ENCODE results near the gene APBA2. TPM values are rescaled to one million over a fixed set of nuclear protein-coding genes. Genes with fewer than 3 reads are reported as not detected.

APBA2 gene
- total RNA-seq, 2 experiments from 2014 or later, result 12.8 to 17.5 TPM

DNA sequence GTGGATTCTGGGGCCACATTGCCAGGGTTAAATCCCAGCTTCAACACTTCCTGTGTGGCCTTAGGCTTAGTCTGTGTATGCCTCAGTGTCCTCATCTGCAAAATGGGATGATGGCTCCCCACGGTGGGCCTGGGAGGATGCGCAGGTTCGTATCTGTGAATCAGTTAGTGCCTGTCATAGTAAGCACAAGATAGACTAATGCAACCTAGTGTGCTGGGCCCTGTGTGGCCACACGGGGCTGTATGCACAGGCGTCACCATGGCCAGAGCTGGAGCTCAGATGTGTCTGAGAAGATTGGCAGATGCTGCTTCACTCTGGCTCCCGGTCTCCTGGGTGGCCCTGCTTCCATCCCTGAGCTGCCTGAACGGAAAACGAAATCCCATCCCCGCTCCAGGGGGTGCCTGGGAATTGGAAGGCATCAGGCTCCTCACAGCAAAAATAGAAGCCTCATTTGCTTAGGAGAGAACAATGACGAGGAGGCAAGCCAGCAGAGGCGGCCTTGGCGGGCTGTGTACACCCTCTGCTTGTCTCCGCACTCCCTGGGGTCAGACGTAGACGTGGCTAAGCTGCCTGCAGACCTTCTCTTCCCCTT, 103.6 kb downstream of the APBA2 start:
- peaks cover 7% of the 10 kb centered on the region for H3K36me3 Mint-ChIP-seq (ENCODE audit: low read depth)
- H3K9me3 Mint-ChIP-seq (ENCODE audit: low read depth), result peaks cover 6% of the 10 kb centered on the region
- ChIA-PET POLR2A (no interaction called here), CTCF (interaction anchor here (0.6 to 2.1 kb wide), 10 partner anchors 10 to 116 kb away, joined by 3 to 10 read pairs (median 4); no protein-coding TSS in a partner anchor)
- intact Hi-C loops (cut with DNase I, micrococcal nuclease), result loop anchor here in 1 of 2 experiments (10.0 kb wide), 1 partner anchor 275 kb away; the partner anchor contains the start of gene NSMCE3
- no peak overlapping the region for H3K27ac Mint-ChIP-seq
- H3K27me3 Mint-ChIP-seq, result no peaks in the 10 kb centered on the region
- peak; percentile 66 for DNase-seq
- H3K4me3 Mint-ChIP-seq, result no peak overlapping the region
- peaks cover 62% of the 10 kb centered on the region for H3K4me1 Mint-ChIP-seq
- peak; percentile 65 for ATAC-seq

DNA sequence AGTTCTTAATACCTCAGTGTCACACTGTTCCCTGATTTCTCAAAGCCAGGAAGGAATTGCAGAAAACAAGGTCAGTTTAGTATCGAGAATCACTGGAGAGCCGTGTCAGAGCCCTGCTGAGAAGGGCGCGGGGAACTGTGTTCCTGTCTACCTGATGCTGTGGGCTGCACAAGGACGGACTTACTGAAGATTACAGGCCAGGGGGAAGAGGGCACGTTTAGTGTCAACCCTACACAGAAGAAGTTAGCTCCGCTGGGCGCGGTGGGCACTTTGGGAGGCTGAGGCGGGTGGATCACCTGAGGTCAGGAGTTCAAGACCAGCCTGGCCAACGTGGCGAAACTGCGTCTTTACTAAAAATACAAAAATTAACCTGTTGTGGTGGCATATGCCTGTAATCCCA, 104.1 kb downstream of the APBA2 start:
- POLR2A ChIA-PET, result interaction anchor here (0.6 kb wide), 1 partner anchor 279 kb away, joined by 3 read pairs; no protein-coding TSS in a partner anchor
- Mint-ChIP-seq H3K27me3 (no peaks in the 10 kb centered on the region), H3K4me1 (peaks cover 62% of the 10 kb centered on the region), H3K36me3 (ENCODE audit: low read depth) (peaks cover 7% of the 10 kb centered on the region), H3K9me3 (ENCODE audit: low read depth) (peaks cover 6% of the 10 kb centered on the region), H3K4me3 (no peak overlapping the region), H3K27ac (no peak overlapping the region)
- DNase-seq, result no peak
- CTCF ChIA-PET, result interaction anchor here (0.6 to 2.1 kb wide), 7 partner anchors 11 to 100 kb away, joined by 3 to 10 read pairs (median 5); no protein-coding TSS in a partner anchor
- no peak for ATAC-seq
- intact Hi-C loops (cut with DNase I, micrococcal nuclease), result loop anchor here in 1 of 2 experiments (5.0 to 10.0 kb wide), 2 partner anchors 97 to 275 kb away; partner anchors contain the start of gene NSMCE3

DNA sequence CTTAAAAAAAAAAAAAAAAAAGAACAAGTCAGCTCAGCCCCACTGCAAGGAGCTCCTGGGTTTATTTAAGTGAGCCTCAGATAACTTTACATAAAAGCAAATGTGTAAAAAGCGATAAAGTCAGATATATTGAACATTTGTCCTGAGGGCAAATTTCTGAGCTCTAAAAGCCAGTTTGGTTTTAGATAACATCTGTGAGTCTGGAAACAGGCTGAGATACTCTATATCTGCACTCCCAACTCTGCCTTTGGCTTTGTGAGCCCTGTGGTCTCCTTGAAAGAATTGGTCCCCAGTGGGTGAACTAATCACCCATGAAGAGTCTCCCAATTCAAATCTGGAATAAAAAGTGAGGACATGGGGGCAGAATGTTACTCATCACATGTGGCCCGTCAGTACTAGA, 104.6 kb downstream of the APBA2 start:
- intact Hi-C loops (cut with DNase I, micrococcal nuclease), result loop anchor here in 1 of 2 experiments (5.0 kb wide), 1 partner anchor 97 kb away; no protein-coding TSS in a partner anchor
- H3K4me3 Mint-ChIP-seq, result no peak overlapping the region
- ChIA-PET CTCF (interaction anchor here (0.8 to 2.1 kb wide), 8 partner anchors 11 to 99 kb away, joined by 3 to 10 read pairs (median 5); no protein-coding TSS in a partner anchor), POLR2A (interaction anchor here (0.6 kb wide), 1 partner anchor 279 kb away, joined by 3 read pairs; no protein-coding TSS in a partner anchor)
- H3K27me3 Mint-ChIP-seq, result no peaks in the 10 kb centered on the region
- H3K27ac Mint-ChIP-seq, result no peak overlapping the region
- H3K36me3 Mint-ChIP-seq (ENCODE audit: low read depth), result peaks cover 7% of the 10 kb centered on the region
- H3K4me1 Mint-ChIP-seq, result peaks cover 62% of the 10 kb centered on the region
- ATAC-seq (no peak), DNase-seq (no peak)
- H3K9me3 Mint-ChIP-seq (ENCODE audit: low read depth), result peaks cover 6% of the 10 kb centered on the region

DNA sequence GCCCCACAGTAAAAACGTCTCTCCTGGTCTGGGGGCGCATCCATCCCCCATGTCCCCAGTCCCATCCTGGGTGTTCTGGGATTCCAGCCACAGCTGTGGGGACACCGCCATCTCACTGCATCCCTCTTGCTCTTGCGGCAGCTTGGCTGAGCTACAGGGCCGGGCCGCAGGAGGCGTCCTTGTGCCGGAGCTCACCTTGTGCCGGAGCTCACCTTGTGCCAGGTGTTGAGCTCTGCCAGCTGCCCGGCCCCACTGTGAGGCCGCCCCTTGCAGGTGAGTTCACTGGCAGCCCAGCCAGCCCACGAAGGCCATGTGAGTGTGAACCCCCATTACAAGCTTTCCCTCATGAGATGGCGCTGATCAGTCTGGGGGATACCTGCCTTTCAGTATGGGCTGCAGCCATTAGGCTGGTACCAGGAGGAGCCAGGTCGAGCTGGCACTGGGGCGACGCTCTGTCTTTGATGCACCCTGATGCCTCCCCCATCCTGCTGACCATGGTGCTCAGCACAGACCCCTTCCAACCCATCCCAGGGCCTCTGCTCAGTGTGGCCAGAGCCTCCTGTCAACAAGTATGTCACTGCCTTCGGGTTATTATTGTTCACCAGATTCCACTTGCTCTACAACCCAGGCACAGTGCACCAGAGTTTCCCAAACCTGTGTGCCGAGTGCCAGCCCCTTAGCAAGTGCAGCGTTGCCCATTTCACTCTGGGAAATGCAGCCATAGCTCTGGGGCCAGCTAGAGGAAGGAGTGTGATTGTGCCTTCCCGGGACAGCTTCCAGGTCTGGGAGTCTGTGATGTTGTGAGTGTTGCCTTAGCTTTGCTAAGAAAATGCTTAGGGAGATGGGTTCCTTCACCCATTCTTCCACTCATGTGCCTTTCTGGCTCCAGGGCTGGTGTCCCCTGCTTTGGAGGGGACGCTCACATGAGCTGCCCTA, 105.7 kb downstream of the APBA2 start:
- ChIA-PET POLR2A (no interaction called here), CTCF (interaction anchor here (0.6 to 1.9 kb wide), 7 partner anchors 12 to 79 kb away, joined by 3 to 5 read pairs (median 5); no protein-coding TSS in a partner anchor)
- no peak for ATAC-seq
- peaks cover 6% of the 10 kb centered on the region for H3K9me3 Mint-ChIP-seq (ENCODE audit: low read depth)
- no peak for DNase-seq
- intact Hi-C loops (cut with DNase I, micrococcal nuclease), result loop anchor here in 1 of 2 experiments (5.0 kb wide), 1 partner anchor 96 kb away; no protein-coding TSS in a partner anchor
- H3K4me3 Mint-ChIP-seq, result no peak overlapping the region
- H3K36me3 Mint-ChIP-seq (ENCODE audit: low read depth), result peaks cover 13% of the 10 kb centered on the region
- H3K4me1 Mint-ChIP-seq, result peaks cover 60% of the 10 kb centered on the region
- no peaks in the 10 kb centered on the region for H3K27me3 Mint-ChIP-seq
- no peak overlapping the region for H3K27ac Mint-ChIP-seq

DNA sequence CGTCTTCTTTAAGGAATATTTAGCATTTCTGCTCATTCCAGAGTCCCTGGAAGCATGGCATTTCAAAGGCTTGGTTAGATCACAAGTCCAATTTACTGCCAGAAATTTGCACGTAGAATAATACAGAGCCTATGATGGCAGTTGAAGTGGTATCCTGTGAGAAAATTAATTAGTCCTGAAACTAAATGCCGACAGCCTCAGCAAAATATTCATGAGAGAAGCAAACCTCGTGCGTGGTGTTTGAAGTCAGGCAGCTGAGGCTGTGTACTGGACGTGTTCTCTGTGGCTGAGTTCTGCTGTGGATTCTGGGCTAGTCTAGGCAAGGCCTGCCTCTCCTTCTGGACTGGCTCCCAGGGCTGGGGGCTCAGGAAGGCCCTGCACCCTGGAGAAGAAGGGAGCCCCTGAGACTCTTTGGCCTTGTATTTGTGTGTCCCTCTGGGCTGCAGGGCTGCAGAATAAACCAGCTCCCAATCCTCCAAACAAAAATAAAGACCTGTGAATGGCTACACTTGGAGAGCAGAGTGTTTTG, 106.6 kb downstream of the APBA2 start:
- Mint-ChIP-seq H3K27ac (peak overlapping the region; percentile 66), H3K4me3 (no peak overlapping the region), H3K27me3 (no peaks in the 10 kb centered on the region), H3K36me3 (ENCODE audit: low read depth) (peaks cover 6% of the 10 kb centered on the region), H3K9me3 (ENCODE audit: low read depth) (peaks cover under 1% of the 10 kb centered on the region), H3K4me1 (peaks cover 56% of the 10 kb centered on the region)
- POLR2A ChIA-PET, result no interaction called here
- ATAC-seq (no peak), DNase-seq (no peak)
- intact Hi-C loops (cut with DNase I, micrococcal nuclease), result loop anchor here in 1 of 2 experiments (5.0 kb wide), 1 partner anchor 95 kb away; no protein-coding TSS in a partner anchor
- CTCF ChIA-PET, result interaction anchor here (1.4 to 1.5 kb wide), 2 partner anchors 13 to 47 kb away, joined by 3 to 4 read pairs; no protein-coding TSS in a partner anchor

DNA sequence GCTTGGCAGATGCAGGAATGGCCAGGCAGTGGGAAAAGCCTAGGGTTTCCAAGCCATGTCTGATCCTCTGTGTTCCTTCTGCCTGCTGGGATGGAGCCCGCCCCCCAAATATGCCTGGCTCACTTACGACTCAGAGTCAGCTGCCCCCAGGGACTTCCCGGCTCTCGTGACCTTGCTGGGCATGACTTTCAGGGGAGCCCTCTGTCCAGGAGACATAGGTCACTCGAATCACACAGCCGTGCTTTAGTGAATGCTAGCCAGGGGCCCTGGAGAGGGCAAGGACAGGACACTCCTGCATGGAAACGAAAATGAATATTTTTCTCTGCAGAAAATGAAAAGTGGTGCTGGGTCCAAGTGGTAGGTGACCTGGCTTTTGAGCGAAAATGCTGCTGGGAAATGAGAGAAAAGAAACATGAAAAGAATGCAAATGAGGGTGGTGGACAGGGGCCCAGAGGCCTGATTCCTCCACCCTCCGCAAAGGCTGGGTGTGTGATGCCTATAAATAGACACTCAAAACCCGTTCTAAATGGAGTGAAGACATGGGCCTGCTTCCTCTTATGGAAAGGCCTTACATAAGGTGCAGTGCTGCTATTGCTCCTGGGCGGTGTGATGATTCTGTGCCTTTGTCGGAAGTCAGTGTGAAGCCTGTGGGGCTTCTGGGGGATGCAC, 107.4 kb downstream of the APBA2 start:
- ChIA-PET POLR2A (no interaction called here), CTCF (interaction anchor here (1.0 to 1.4 kb wide), 2 partner anchors 14 to 16 kb away, joined by 4 read pairs; no protein-coding TSS in a partner anchor)
- H3K27me3 Mint-ChIP-seq, result no peaks in the 10 kb centered on the region
- H3K4me3 Mint-ChIP-seq, result no peak overlapping the region
- H3K27ac Mint-ChIP-seq, result peak overlapping the region; percentile 3
- intact Hi-C loops (cut with DNase I, micrococcal nuclease), result loop anchor here in 1 of 2 experiments (5.0 kb wide), 1 partner anchor 94 kb away; no protein-coding TSS in a partner anchor
- DNase-seq, result no peak
- H3K4me1 Mint-ChIP-seq, result peaks cover 56% of the 10 kb centered on the region
- ATAC-seq, result no peak
- H3K9me3 Mint-ChIP-seq (ENCODE audit: low read depth), result no peaks in the 10 kb centered on the region
- peaks cover 6% of the 10 kb centered on the region for H3K36me3 Mint-ChIP-seq (ENCODE audit: low read depth)

DNA sequence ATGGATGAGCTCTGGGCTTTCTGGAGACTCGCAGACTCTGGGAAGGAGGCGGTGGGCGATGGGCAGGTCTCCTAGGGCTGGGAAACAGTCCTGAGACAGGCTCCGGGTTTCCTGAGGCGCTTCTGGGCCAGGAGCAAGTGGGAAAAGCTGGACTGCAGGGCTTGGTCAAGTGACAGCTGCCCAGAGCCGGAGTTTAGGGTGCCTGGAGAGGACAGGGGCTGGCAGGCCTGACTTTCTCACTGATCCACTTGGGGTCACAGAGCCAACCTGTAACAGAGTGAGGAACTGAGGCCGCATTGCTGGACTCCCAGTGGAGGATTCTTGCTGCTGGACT, 107.9 kb downstream of the APBA2 start:
- intact Hi-C loops (cut with DNase I, micrococcal nuclease), result loop anchor here (1.0 to 5.0 kb wide), 3 partner anchors 20 to 97 kb away; no protein-coding TSS in a partner anchor
- H3K27ac Mint-ChIP-seq, result peak overlapping the region; percentile 9

DNA sequence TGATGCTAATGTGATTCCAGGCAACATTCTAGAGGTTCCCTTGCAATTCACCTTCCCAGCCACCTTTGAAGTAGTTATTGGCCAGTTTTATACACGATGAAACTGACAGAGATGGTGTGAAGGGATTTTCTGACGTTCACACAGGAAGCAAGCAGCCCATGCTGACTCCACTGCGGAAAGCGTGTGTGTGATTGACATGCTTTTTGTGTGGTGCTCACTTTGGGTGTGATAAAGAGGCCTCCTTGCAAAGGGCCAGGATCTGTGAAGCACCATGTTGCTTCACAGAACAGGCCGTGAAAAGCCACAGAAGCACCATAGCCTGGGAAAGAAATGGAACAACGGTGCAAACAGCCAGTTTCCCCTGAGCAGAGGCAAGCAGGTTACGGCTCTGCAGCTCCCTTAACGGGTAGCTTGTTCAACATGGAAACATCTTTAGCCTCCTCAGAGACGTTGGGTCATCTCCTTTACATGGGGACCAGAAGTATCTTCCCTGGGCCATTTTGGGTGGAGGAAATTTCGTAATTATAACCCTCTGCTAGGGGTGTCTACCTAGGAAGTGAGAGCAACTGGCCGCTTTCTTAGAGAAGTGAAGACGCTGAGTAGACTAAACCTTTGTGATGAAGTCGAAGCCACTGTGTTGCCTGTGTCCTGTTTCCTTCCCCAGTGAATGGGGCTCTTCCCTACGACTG, 108.5 kb downstream of the APBA2 start:
- ChIA-PET POLR2A (no interaction called here), CTCF (interaction anchor here (1.0 kb wide), 2 partner anchors 15 to 106 kb away, joined by 3 to 4 read pairs; no protein-coding TSS in a partner anchor)
- DNase-seq (peak; percentile 81), ATAC-seq (peak; percentile 87)
- Mint-ChIP-seq H3K4me1 (peaks cover 52% of the 10 kb centered on the region), H3K27me3 (no peaks in the 10 kb centered on the region), H3K9me3 (ENCODE audit: low read depth) (no peaks in the 10 kb centered on the region), H3K36me3 (ENCODE audit: low read depth) (peaks cover 10% of the 10 kb centered on the region), H3K27ac (peak overlapping the region; percentile 35), H3K4me3 (no peak overlapping the region)
- intact Hi-C loops (cut with DNase I, micrococcal nuclease), result loop anchor here (1.0 to 5.0 kb wide), 3 partner anchors 19 to 97 kb away; no protein-coding TSS in a partner anchor

More for the DNA sequence above, 107.9 kb downstream of the APBA2 start:
- ATAC-seq (no peak), DNase-seq (no peak)
- peaks cover 8% of the 10 kb centered on the region for H3K36me3 Mint-ChIP-seq (ENCODE audit: low read depth)
- no peaks in the 10 kb centered on the region for H3K9me3 Mint-ChIP-seq (ENCODE audit: low read depth)
- CTCF ChIA-PET, result interaction anchor here (1.0 kb wide), 2 partner anchors 15 to 106 kb away, joined by 3 to 4 read pairs; no protein-coding TSS in a partner anchor
- H3K27me3 Mint-ChIP-seq, result no peaks in the 10 kb centered on the region
- H3K4me1 Mint-ChIP-seq, result peaks cover 54% of the 10 kb centered on the region
- POLR2A ChIA-PET, result no interaction called here
- H3K4me3 Mint-ChIP-seq, result no peak overlapping the region

DNA sequence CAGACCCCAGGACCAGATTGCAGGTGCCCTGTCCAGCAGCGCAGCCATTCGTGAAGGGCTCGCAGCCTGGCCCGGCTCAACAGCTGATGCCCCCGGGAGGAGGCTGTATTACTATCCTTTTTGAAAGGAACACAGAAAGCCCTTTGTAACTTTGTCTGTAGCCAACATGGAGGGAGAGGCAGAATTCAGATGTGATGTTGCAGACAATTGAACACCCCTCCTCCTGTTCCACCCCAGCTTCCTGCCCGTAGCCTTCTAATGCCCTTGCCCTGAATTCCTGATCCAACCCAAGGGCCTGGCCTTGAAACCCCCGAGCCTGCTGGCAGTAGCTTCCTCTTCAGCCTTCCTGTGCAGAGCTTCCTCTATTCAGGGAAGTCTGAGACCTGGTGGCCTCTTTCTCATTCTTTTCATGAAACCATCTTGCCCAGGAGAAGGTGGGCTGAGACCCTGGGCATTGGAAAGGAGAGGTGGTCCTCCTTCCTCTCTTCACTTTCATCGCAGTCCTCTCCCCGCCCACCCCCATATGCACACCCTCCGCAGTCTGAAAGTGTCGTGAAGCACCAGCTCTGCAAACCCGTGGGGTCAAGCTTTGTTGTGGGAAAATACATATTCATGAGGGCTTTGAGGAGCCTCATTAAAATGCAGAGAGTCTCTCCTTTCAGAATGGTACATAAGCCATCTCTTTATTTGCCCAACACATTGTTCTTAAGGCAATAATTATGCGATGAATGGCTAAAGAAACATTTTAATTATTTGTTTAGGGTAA, 109.2 kb downstream of the APBA2 start:
- Mint-ChIP-seq H3K27ac (peak overlapping the region; percentile 35), H3K4me1 (peaks cover 46% of the 10 kb centered on the region), H3K4me3 (no peak overlapping the region), H3K36me3 (ENCODE audit: low read depth) (peaks cover 10% of the 10 kb centered on the region), H3K9me3 (ENCODE audit: low read depth) (no peaks in the 10 kb centered on the region), H3K27me3 (no peaks in the 10 kb centered on the region)
- ChIA-PET POLR2A (interaction anchor here (0.6 kb wide), 1 partner anchor 11 kb away, joined by 4 read pairs; no protein-coding TSS in a partner anchor), CTCF (interaction anchor here (1.0 to 2.3 kb wide), 2 partner anchors 95 to 107 kb away, joined by 3 to 8 read pairs; no protein-coding TSS in a partner anchor)
- no peak for ATAC-seq
- no peak for DNase-seq
- intact Hi-C loops (cut with DNase I, micrococcal nuclease), result loop anchor here (1.0 to 5.0 kb wide), 3 partner anchors 18 to 96 kb away; no protein-coding TSS in a partner anchor
